ENCODE data around the gene APOC4. TPM values are rescaled to one million over a fixed set of nuclear protein-coding genes. Genes with fewer than 3 reads are reported as not detected.
A peak's percentile ranks its signal among the peaks of the same experiment; 100 is the strongest.
"Not testable (repeated sequence)": the region's sequence is repeated elsewhere in the genome, so short reads cannot be mapped to it uniquely, and the experiment has no call there.

APOC4 gene
- total RNA-seq, 4 donors from 2014 or later: not detected

GRCh38 chr19:44908836-44909261 is 33.2 kb upstream of the APOC4 start:
- no peak overlapping the region for H3K27ac ChIP-seq
- TF ChIP-seq EP300 (IDR thresholded peaks at IDR 0.05): no peak
- no peak overlapping the region for H3K4me3 ChIP-seq
- WGBS, 2 donors: 95 to 99% methylated on average over 32 to 44 of the region's 44 CpGs
- DNase-seq (ENCODE audit: low spot score in 2 of 2): no peak
- no peaks in the 10 kb centered on the region for H3K36me3 ChIP-seq
- H3K9me3 ChIP-seq: no peaks in the 10 kb centered on the region
- H3K4me1 ChIP-seq: peaks cover 0 to 52% (median 22%) of the 10 kb centered on the region in 4 donors
- H3K27me3 ChIP-seq: peaks cover 0 to 24% of the 10 kb centered on the region in 2 donors

GRCh38 chr19:44909775-44910174 is 32.3 kb upstream of the APOC4 start:
- 87 to 90% methylated on average over 5 of the region's 5 CpGs for WGBS, 2 donors
- no peak for DNase-seq (ENCODE audit: low spot score in 2 of 2)
- Histone ChIP-seq H3K9me3 (no peaks in the 10 kb centered on the region), H3K27ac (no peak overlapping the region), H3K27me3 (peaks cover 0 to 24% of the 10 kb centered on the region in 2 donors), H3K4me1 (peaks cover 0 to 54% (median 25%) of the 10 kb centered on the region in 4 donors), H3K36me3 (no peaks in the 10 kb centered on the region), H3K4me3 (no peak overlapping the region)
- no peak for TF ChIP-seq EP300 (IDR thresholded peaks at IDR 0.05)
- TF ChIP-seq CTCF (IDR thresholded peaks at IDR 0.05): no peak
- no peak for TF ChIP-seq POLR2A (IDR thresholded peaks at IDR 0.05)

- 83 to 89% methylated on average over 6 of the region's 6 CpGs for WGBS, 2 donors
- peaks cover 0 to 45% (median 21%) of the 10 kb centered on the region in 4 donors for H3K4me1 ChIP-seq
- not testable (repeated sequence) for H3K36me3 ChIP-seq; H3K27ac ChIP-seq; H3K9me3 ChIP-seq; DNase-seq (ENCODE audit: low spot score in 2 of 2); H3K27me3 ChIP-seq; H3K4me3 ChIP-seq
These were observed 30.1 kb upstream of the APOC4 start for GRCh38 chr19:44911896-44912295.

GRCh38 chr19:44912854-44913253 is 29.2 kb upstream of the APOC4 start:
- Histone ChIP-seq H3K36me3 (no peaks in the 10 kb centered on the region), H3K4me1 (peaks cover 0 to 45% (median 21%) of the 10 kb centered on the region in 4 donors), H3K9me3 (no peaks in the 10 kb centered on the region), H3K4me3 (no peak overlapping the region), H3K27ac (peak overlapping the region in 1 of 4 donors; percentile 62), H3K27me3 (no peaks in the 10 kb centered on the region)
- DNase-seq (ENCODE audit: low spot score in 2 of 2): no peak
- TF ChIP-seq POLR2A (IDR thresholded peaks at IDR 0.05) (no peak), EP300 (IDR thresholded peaks at IDR 0.05) (no peak), CTCF (IDR thresholded peaks at IDR 0.05) (no peak)
- 30 to 53% methylated on average over 6 of the region's 6 CpGs for WGBS, 2 donors

- H3K27me3 ChIP-seq; H3K36me3 ChIP-seq; DNase-seq (ENCODE audit: low spot score in 2 of 2); H3K9me3 ChIP-seq; H3K27ac ChIP-seq: not testable (repeated sequence)
- 60 to 65% methylated on average over 23 of the region's 23 CpGs for WGBS, 2 donors
- peak overlapping the region in 2 of 4 donors; percentile 16 to 55 for H3K4me3 ChIP-seq
- peaks cover 0 to 45% (median 21%) of the 10 kb centered on the region in 4 donors for H3K4me1 ChIP-seq
These were observed 28.3 kb upstream of the APOC4 start for GRCh38 chr19:44913512-44914432.

GRCh38 chr19:44914433-44915206 is 27.4 kb upstream of the APOC4 start, which contains the start of gene APOC1:
Gene APOC1 (plus strand): TSS chr19:44914608. CDS start chr19:44914892, 284 bp downstream.
- 6 to 10% methylated on average over 27 to 28 of the region's 28 CpGs for WGBS, 2 donors
- DNase-seq (ENCODE audit: low spot score in 2 of 2): peak; percentile 72 to 81
- H3K36me3 ChIP-seq, H3K27me3 ChIP-seq, H3K9me3 ChIP-seq: not testable (repeated sequence)
- H3K4me1 ChIP-seq: peaks cover 0 to 45% (median 21%) of the 10 kb centered on the region in 4 donors
- peak within 1 kb of the TSS in 2 of 4 donors; percentile 63 to 71 for H3K27ac ChIP-seq
- H3K4me3 ChIP-seq: peak within 1 kb of the TSS; percentile 16 to 55 (median 44)
